ENCODE data around the gene GGT1.
A peak's percentile ranks its signal among the peaks of the same experiment; 100 is the strongest.
"Not testable (repeated sequence)": the region's sequence is repeated elsewhere in the genome, so short reads cannot be mapped to it uniquely, and the experiment has no call there.

DNA sequence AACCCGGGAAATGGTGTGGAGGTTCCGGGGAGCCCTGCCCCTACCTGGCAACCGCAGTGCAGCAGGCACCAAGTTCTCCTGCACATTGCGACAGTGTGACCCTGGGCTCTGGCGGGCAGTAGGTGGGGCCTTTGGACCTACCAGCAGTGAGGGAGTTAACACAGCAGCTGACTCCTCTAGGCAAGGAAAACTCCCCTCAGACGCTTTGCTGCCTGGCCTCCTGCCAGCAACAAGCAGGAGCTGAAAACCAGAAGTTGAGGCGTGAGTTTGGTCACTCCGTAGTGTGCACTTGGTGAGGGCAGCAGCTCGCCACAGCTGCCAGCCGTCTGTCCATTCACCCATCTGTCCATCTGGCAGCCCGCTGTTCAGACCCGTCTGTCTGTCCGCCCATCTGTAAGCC, 29.6 kb downstream of the GGT1 start:
- TF ChIP-seq POLR2A (IDR thresholded peaks at IDR 0.05) = peak in 1 of 4 donors; percentile 19
- TF ChIP-seq, protein P1, sequence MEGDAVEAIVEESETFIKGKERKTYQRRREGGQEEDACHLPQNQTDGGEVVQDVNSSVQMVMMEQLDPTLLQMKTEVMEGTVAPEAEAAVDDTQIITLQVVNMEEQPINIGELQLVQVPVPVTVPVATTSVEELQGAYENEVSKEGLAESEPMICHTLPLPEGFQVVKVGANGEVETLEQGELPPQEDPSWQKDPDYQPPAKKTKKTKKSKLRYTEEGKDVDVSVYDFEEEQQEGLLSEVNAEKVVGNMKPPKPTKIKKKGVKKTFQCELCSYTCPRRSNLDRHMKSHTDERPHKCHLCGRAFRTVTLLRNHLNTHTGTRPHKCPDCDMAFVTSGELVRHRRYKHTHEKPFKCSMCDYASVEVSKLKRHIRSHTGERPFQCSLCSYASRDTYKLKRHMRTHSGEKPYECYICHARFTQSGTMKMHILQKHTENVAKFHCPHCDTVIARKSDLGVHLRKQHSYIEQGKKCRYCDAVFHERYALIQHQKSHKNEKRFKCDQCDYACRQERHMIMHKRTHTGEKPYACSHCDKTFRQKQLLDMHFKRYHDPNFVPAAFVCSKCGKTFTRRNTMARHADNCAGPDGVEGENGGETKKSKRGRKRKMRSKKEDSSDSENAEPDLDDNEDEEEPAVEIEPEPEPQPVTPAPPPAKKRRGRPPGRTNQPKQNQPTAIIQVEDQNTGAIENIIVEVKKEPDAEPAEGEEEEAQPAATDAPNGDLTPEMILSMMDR (IDR thresholded peaks at IDR 0.05) = peak in 1 of 6 experiments; percentile 10
- TF ChIP-seq POLR2AphosphoS5, EP300 (IDR thresholded peaks at IDR 0.05): not testable (repeated sequence)
